GM23338 (cell line): ENCODE results near the gene MPHOSPH9. TPM values are rescaled to one million over a fixed set of nuclear protein-coding genes. Genes with fewer than 3 reads are reported as not detected.

Source experiments
- ATAC-seq: fragments of 200-7000 bp; cut with Tn5 transposase; 3 replicates; pipeline ENCODE4 v1.9.1; 2020
- DNase-seq: peaks from one replicate; pipeline ENCODE4 v3.0.0-alpha.2; 2015; ENCODE audit warnings: low spot score
- H2AFZ ChIP-seq: fragments of 200-600 bp; sonication (generic); 2 replicates; pipeline ENCODE4 v1.8.0; 2016; ENCODE audit warnings: antibody characterized with exemption, mild to moderate bottlenecking, moderate library complexity
- H3F3A ChIP-seq: fragments of 200-600 bp; sonication (generic); replicated peaks from 2 replicates; pipeline ENCODE4 v1.8.0; 2017; ENCODE audit warnings: antibody characterized with exemption, mixed run types, low read depth
- H3K27ac ChIP-seq: fragments of 200-600 bp; sonication (generic); 2 replicates; pipeline ENCODE4 v1.6.1; 2016; ENCODE audit warnings: low read depth
- H3K27me3 ChIP-seq: fragments of 200-600 bp; sonication (generic); 2 replicates; pipeline ENCODE4 v1.8.0; 2016; ENCODE audit warnings: mild to moderate bottlenecking, mixed run types, moderate library complexity; ENCODE audit not compliant: insufficient read depth
- H3K36me3 ChIP-seq: fragments of 200-600 bp; sonication (generic); 2 replicates; pipeline ENCODE4 v1.8.0; 2016; ENCODE audit warnings: mild to moderate bottlenecking; ENCODE audit not compliant: insufficient read depth
- H3K4me1 ChIP-seq: fragments of 200-600 bp; sonication (generic); 2 replicates; pipeline ENCODE4 v1.8.0; 2016; ENCODE audit warnings: mild to moderate bottlenecking, moderate library complexity; ENCODE audit not compliant: insufficient read depth
- H3K4me2 ChIP-seq: fragments of 200-600 bp; sonication (generic); 2 replicates; pipeline ENCODE4 v1.7.1; 2017; ENCODE audit warnings: mixed run types
- H3K4me3 ChIP-seq: fragments of 200-600 bp; sonication (generic); 2 replicates; pipeline ENCODE4 v1.6.1; 2016; ENCODE audit warnings: mixed run types
- H3K79me2 ChIP-seq: fragments of 200-600 bp; sonication (generic); replicated peaks from 2 replicates; pipeline ENCODE4 v1.8.0; 2017; ENCODE audit warnings: mild to moderate bottlenecking; ENCODE audit not compliant: insufficient read depth
- H3K9me2 ChIP-seq: fragments of 200-600 bp; sonication (generic); 2 replicates; pipeline ENCODE4 v1.8.0; 2017; ENCODE audit not compliant: insufficient read depth
- H4K20me1 ChIP-seq: fragments of 200-600 bp; sonication (generic); replicated peaks from 2 replicates; pipeline ENCODE4 v1.8.0; 2017; ENCODE audit warnings: mild to moderate bottlenecking; ENCODE audit not compliant: insufficient read depth
- H3K27ac Mint-ChIP-seq: 2 replicates; pipeline ENCODE4 v1.8.0; 2020; ENCODE audit warnings: inconsistent platforms, mild to moderate bottlenecking, moderate library complexity, mixed read lengths
- H3K27me3 Mint-ChIP-seq: 3 replicates; pipeline ENCODE4 v1.8.0; 2022; ENCODE audit warnings: low read depth, mild to moderate bottlenecking, moderate library complexity, mixed read lengths, inconsistent platforms; ENCODE audit not compliant: insufficient read depth, poor library complexity
- H3K36me3 Mint-ChIP-seq: 3 replicates; pipeline ENCODE4 v1.8.0; 2021; ENCODE audit warnings: low read depth, mild to moderate bottlenecking, inconsistent platforms, moderate library complexity, mixed read lengths
- H3K4me1 Mint-ChIP-seq: 3 replicates; pipeline ENCODE4 v1.8.0; 2020; ENCODE audit warnings: mild to moderate bottlenecking, inconsistent platforms, mixed read lengths
- H3K4me3 Mint-ChIP-seq: 3 replicates; pipeline ENCODE4 v1.8.0; 2021; ENCODE audit warnings: moderate library complexity, mild to moderate bottlenecking, inconsistent platforms, mixed read lengths
- H3K9me3 Mint-ChIP-seq: 3 replicates; pipeline ENCODE4 v1.8.0; 2020; ENCODE audit warnings: moderate library complexity, mild to moderate bottlenecking, inconsistent platforms, mixed read lengths
- CREB1 ChIP-seq: fragments of 250-450 bp; sonication (Bioruptor Pico); IDR thresholded peaks from 2 replicates; pipeline ENCODE4 v1.5.0; 2020; ENCODE audit warnings: low read depth, mild to moderate bottlenecking, moderate library complexity
- EZH2 ChIP-seq: fragments of 200-600 bp; sonication (generic); IDR thresholded peaks from one replicate; pipeline ENCODE4 v1.8.0; 2017; ENCODE audit warnings: antibody characterized with exemption, mild to moderate bottlenecking, low read depth; ENCODE audit not compliant: unreplicated experiment
- EZH2phosphoT487 ChIP-seq: fragments of 200-600 bp; sonication (generic); IDR thresholded peaks from one replicate; pipeline ENCODE4 v1.8.1; 2018; ENCODE audit warnings: antibody characterized with exemption; ENCODE audit not compliant: unreplicated experiment
- JUNB ChIP-seq: IDR thresholded peaks from one replicate; pipeline ENCODE4 v1.6.1; 2016; ENCODE audit warnings: antibody characterized with exemption; ENCODE audit not compliant: unreplicated experiment
- NANOG ChIP-seq: IDR thresholded peaks from 2 replicates; pipeline ENCODE4 v1.6.1; 2016; ENCODE audit warnings: antibody characterized with exemption, borderline replicate concordance
- POLR2AphosphoS5 ChIP-seq: IDR thresholded peaks from 2 replicates; pipeline ENCODE4 v1.6.1; 2016; ENCODE audit warnings: antibody characterized with exemption, low read depth
- ZNF114 ChIP-seq: fragments of 250-450 bp; sonication (Bioruptor Pico); IDR thresholded peaks from 2 replicates; pipeline ENCODE4 v1.5.0; 2020; ENCODE audit warnings: mild to moderate bottlenecking, moderate library complexity
- ZNF331 ChIP-seq: fragments of 250-450 bp; sonication (Bioruptor Pico); IDR thresholded peaks from 2 replicates; pipeline ENCODE4 v1.5.0; 2020; ENCODE audit warnings: low read depth, mild to moderate bottlenecking, moderate library complexity
- ZNF462 ChIP-seq: fragments of 250-450 bp; sonication (Bioruptor Pico); IDR thresholded peaks from 2 replicates; pipeline ENCODE4 v1.5.0; 2020; ENCODE audit warnings: mild to moderate bottlenecking, moderate library complexity
- polyA plus RNA-seq: library from polyadenylated mRNA; unstranded; fragments of >200 nt; fragmentation: Nextera tagmentation; extraction: Ambion mirVana; gene quantifications from 2 replicates; pipeline ENCODE4 v1.2.1, GENCODE V29; 2016
- total RNA-seq: library from RNA; depleted of rRNA; stranded (reverse); fragments of >200 nt; shearing (Covaris generic); gene quantifications from 2 replicates; pipeline ENCODE4 v1.2.3, GENCODE V29; 2014
- TF ChIP-seq, protein P1 (sequence below): IDR thresholded peaks from 2 replicates; pipeline ENCODE4 v1.6.1; 2016; ENCODE audit warnings: antibody characterized with exemption
- TF ChIP-seq, protein P2 (sequence below), 2 experiments: fragments of 200-600 bp in 1 of 2; sonication (generic) in 1 of 2; conservative IDR thresholded peaks; 2 replicates each; pipeline versions ENCODE4 v1.5.1 to v1.6.1; 2016 to 2017; ENCODE audit warnings: antibody characterized with exemption in 2 of 2, low read depth in 2 of 2, mild to moderate bottlenecking in 2 of 2, moderate library complexity in 1 of 2

Gene MPHOSPH9
- total and polyA plus RNA-seq, 2 experiments from 2014 or later: 30.5 to 77.9 TPM

- TF ChIP-seq ZNF462 (CRISPR knock-in tag) (no peak), POLR2AphosphoS5 (no peak), CREB1 (CRISPR knock-in tag) (no peak), EZH2 (no peak)
These were observed 33.0 kb downstream of the MPHOSPH9 start (continued) for GRCh38 chr12:123199936-123200335.

- Mint-ChIP-seq H3K27me3 (peaks cover 1% of the 10 kb centered on the region), H3K9me3 (no peaks in the 10 kb centered on the region), H3K4me1 (no peaks in the 10 kb centered on the region), H3K27ac (no peak overlapping the region), H3K4me3 (no peak overlapping the region), H3K36me3 (peaks cover 38% of the 10 kb centered on the region)
- H2AFZ ChIP-seq: no peak overlapping the region
- DNase-seq (no peak), ATAC-seq (no peak)
- no peaks in the 10 kb centered on the region for H3F3A ChIP-seq
- H3K4me1 ChIP-seq: no peaks in the 10 kb centered on the region
- H3K36me3 ChIP-seq: 0 out of 2 replicates have a peak, but pooled peaks cover 5% of the 10 kb centered on the region
- H3K27me3 ChIP-seq: no peaks in the 10 kb centered on the region
- no peaks in the 10 kb centered on the region; the same call in 1 of the 2 replicates for H4K20me1 ChIP-seq
- H3K79me2 ChIP-seq: no peaks in the 10 kb centered on the region
- no peak overlapping the region for H3K27ac ChIP-seq
- no peak overlapping the region for H3K4me2 ChIP-seq
- no peak overlapping the region for H3K4me3 ChIP-seq
- H3K9me2 ChIP-seq: no peaks in the 10 kb centered on the region
- TF ChIP-seq CREB1 (CRISPR knock-in tag) (no peak), EZH2phosphoT487 (no peak), ZNF114 (CRISPR knock-in tag) (no peak), NANOG (no peak), POLR2AphosphoS5 (no peak), JUNB (no peak), ZNF331 (CRISPR knock-in tag) (no peak), EZH2 (no peak)
- TF ChIP-seq, protein P1, sequence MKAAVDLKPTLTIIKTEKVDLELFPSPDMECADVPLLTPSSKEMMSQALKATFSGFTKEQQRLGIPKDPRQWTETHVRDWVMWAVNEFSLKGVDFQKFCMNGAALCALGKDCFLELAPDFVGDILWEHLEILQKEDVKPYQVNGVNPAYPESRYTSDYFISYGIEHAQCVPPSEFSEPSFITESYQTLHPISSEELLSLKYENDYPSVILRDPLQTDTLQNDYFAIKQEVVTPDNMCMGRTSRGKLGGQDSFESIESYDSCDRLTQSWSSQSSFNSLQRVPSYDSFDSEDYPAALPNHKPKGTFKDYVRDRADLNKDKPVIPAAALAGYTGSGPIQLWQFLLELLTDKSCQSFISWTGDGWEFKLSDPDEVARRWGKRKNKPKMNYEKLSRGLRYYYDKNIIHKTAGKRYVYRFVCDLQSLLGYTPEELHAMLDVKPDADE: no peak
- TF ChIP-seq, protein P2, sequence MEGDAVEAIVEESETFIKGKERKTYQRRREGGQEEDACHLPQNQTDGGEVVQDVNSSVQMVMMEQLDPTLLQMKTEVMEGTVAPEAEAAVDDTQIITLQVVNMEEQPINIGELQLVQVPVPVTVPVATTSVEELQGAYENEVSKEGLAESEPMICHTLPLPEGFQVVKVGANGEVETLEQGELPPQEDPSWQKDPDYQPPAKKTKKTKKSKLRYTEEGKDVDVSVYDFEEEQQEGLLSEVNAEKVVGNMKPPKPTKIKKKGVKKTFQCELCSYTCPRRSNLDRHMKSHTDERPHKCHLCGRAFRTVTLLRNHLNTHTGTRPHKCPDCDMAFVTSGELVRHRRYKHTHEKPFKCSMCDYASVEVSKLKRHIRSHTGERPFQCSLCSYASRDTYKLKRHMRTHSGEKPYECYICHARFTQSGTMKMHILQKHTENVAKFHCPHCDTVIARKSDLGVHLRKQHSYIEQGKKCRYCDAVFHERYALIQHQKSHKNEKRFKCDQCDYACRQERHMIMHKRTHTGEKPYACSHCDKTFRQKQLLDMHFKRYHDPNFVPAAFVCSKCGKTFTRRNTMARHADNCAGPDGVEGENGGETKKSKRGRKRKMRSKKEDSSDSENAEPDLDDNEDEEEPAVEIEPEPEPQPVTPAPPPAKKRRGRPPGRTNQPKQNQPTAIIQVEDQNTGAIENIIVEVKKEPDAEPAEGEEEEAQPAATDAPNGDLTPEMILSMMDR (conservative IDR thresholded peaks at IDR 0.05; ENCODE audit: low read depth in 2 of 2): no peak
These were observed 45.3 kb downstream of the MPHOSPH9 start for GRCh38 chr12:123187637-123188036.
